ENCODE measurements around the gene RGS17.

DNA sequence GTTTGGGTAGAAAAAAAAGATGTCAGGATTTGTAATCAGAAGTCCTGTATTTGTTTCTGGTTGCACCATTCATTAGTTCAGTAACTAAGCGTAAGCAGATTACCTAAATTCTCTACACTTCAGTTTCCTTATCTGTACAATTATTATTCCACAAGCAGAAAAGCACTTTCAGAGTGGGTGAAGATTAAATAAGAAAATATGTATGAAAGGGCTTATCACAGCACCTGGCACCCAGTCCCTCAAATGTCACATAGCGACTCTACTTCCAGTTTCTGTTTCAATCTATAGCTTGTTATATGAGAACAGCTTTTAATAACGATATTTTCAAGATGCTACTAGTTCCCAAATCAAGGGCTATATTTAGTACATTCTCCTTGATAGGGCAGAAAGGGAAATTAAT lies 31.4 kb downstream of the RGS17 start:
- TF ChIP-seq, protein P1, sequence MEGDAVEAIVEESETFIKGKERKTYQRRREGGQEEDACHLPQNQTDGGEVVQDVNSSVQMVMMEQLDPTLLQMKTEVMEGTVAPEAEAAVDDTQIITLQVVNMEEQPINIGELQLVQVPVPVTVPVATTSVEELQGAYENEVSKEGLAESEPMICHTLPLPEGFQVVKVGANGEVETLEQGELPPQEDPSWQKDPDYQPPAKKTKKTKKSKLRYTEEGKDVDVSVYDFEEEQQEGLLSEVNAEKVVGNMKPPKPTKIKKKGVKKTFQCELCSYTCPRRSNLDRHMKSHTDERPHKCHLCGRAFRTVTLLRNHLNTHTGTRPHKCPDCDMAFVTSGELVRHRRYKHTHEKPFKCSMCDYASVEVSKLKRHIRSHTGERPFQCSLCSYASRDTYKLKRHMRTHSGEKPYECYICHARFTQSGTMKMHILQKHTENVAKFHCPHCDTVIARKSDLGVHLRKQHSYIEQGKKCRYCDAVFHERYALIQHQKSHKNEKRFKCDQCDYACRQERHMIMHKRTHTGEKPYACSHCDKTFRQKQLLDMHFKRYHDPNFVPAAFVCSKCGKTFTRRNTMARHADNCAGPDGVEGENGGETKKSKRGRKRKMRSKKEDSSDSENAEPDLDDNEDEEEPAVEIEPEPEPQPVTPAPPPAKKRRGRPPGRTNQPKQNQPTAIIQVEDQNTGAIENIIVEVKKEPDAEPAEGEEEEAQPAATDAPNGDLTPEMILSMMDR (IDR thresholded peaks at IDR 0.05), result no peak
- no peak for TF ChIP-seq POLR2A (IDR thresholded peaks at IDR 0.05)

Measured in thyroid gland (tissue), 4 donors.